MCF 10A (cell line): ENCODE data around the gene GPALPP1. TPM values are rescaled to one million over a fixed set of nuclear protein-coding genes. Genes with fewer than 3 reads are reported as not detected.

Experiments used
- BruUV-seq: library from RNA; stranded (reverse); fragments of 400-500 nt; replicated peaks from 2 replicates; lab custom pipeline; 2021; lab: Mats Ljungman, UMichigan
- CTCF ChIA-PET: fragments of 300-600 bp; sonication (Branson Sonifier 250); formaldehyde crosslinking; extraction: SDS; loops from one replicate; lab custom pipeline; 2021; ENCODE audit warnings: antibody characterized with exemption, inconsistent platforms; lab: Yijun Ruan, JAX
- POLR2A ChIA-PET: fragments of 300-600, 350-650 bp; sonication (Branson Sonifier 250); formaldehyde crosslinking; extraction: SDS; loops from one replicate; lab custom pipeline; 2020; ENCODE audit warnings: antibody characterized with exemption, inconsistent platforms; lab: Yijun Ruan, JAX
- DNase-seq: peaks from one replicate; pipeline ENCODE4 v3.0.0-alpha.2; 2018; ENCODE audit not compliant: unreplicated experiment
- H3K27ac Mint-ChIP-seq: one replicate; pipeline ENCODE4 v1.8.0; 2022; ENCODE audit warnings: mild to moderate bottlenecking, low read depth, mixed read lengths; ENCODE audit not compliant: unreplicated experiment
- H3K27me3 Mint-ChIP-seq: one replicate; pipeline ENCODE4 v1.8.0; 2022; ENCODE audit warnings: mixed read lengths; ENCODE audit not compliant: insufficient read depth, unreplicated experiment
- H3K36me3 Mint-ChIP-seq: one replicate; pipeline ENCODE4 v1.8.0; 2022; ENCODE audit warnings: mild to moderate bottlenecking, moderate library complexity, mixed read lengths; ENCODE audit not compliant: insufficient read depth, unreplicated experiment
- H3K4me1 Mint-ChIP-seq: one replicate; pipeline ENCODE4 v1.8.0; 2022; ENCODE audit warnings: mixed read lengths; ENCODE audit not compliant: insufficient read depth, unreplicated experiment
- H3K4me3 Mint-ChIP-seq: one replicate; pipeline ENCODE4 v1.8.0; 2022; ENCODE audit warnings: mild to moderate bottlenecking, moderate library complexity, mixed read lengths; ENCODE audit not compliant: unreplicated experiment
- H3K9me3 Mint-ChIP-seq: one replicate; pipeline ENCODE4 v1.8.0; 2022; ENCODE audit warnings: mixed read lengths; ENCODE audit not compliant: unreplicated experiment
- intact Hi-C: fragments of 100-400 bp; cut with micrococcal nuclease; formaldehyde crosslinking; loops from 2 replicates; pipeline ENCODE4 v1.14.1; 2022
- total RNA-seq: library from RNA; stranded (reverse); gene quantifications from 2 replicates; pipeline ENCODE4 v1.2.3, GENCODE V29; 2022
- TF ChIP-seq, protein P1 (sequence below): fragments of 200-600 bp; IDR thresholded peaks from one replicate; pipeline ENCODE4 v1.8.0; 2022; ENCODE audit warnings: antibody characterized with exemption, mild to moderate bottlenecking; ENCODE audit not compliant: unreplicated experiment

Gene GPALPP1
- total RNA-seq, 1 experiment from 2014 or later = 21.0 TPM

DNA sequence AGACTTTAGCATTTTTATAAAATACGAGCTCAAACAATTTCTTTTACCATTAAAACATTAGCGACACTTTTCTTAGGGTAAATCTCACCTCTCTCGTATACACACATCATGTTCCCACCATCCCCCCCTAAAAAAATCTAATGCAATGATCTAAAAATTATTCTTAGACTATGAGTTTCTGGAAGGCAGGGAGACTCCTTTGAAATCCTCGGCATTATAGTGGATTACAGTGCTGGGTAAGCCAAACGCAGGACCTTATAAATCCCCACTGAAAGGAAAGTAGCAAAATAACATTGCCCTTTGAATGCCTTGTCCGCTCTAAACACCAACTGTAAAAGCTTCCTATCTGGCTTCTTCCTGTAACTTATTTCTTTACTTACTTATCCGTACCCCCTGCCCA lies 35.1 kb upstream of the GPALPP1 start:
- intact Hi-C loops = no loop called here
- ChIA-PET POLR2A (interaction anchor here (0.5 to 1.0 kb wide), 2 partner anchors 8 to 20 kb away, joined by 3 to 4 read pairs; no protein-coding TSS in a partner anchor), CTCF (interaction anchor here (0.9 to 1.8 kb wide), 2 partner anchors 36 to 471 kb away, joined by 4 to 6 read pairs; no protein-coding TSS in a partner anchor)
- Mint-ChIP-seq H3K4me3 (no peak overlapping the region), H3K4me1 (peaks cover 9% of the 10 kb centered on the region), H3K27ac (no peak overlapping the region), H3K9me3 (no peaks in the 10 kb centered on the region), H3K36me3 (peaks cover 43% of the 10 kb centered on the region), H3K27me3 (no peaks in the 10 kb centered on the region)
- TF ChIP-seq, protein P1, sequence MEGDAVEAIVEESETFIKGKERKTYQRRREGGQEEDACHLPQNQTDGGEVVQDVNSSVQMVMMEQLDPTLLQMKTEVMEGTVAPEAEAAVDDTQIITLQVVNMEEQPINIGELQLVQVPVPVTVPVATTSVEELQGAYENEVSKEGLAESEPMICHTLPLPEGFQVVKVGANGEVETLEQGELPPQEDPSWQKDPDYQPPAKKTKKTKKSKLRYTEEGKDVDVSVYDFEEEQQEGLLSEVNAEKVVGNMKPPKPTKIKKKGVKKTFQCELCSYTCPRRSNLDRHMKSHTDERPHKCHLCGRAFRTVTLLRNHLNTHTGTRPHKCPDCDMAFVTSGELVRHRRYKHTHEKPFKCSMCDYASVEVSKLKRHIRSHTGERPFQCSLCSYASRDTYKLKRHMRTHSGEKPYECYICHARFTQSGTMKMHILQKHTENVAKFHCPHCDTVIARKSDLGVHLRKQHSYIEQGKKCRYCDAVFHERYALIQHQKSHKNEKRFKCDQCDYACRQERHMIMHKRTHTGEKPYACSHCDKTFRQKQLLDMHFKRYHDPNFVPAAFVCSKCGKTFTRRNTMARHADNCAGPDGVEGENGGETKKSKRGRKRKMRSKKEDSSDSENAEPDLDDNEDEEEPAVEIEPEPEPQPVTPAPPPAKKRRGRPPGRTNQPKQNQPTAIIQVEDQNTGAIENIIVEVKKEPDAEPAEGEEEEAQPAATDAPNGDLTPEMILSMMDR = no peak
- no TSS peak for BruUV-seq
- DNase-seq = no peak

DNA sequence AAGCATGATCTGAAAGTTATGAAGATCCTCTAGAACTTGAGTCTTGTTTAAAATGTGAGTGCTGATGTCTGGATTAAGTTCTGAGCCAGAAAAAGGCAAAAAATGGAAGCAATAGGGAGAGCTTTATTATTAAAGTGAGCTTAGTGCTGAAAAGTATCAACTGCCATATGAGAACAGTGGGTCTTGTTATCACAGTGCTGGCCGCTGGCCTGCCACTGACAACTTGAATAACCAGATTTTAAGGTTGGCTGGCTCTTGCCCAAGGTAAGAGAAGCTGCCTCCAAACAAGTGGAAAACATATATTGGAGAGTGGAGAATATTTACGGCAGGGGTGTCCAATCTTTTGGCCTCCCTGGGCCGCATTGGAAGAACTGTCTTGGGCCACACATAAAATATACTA lies 33.9 kb upstream of the GPALPP1 start:
- Mint-ChIP-seq H3K4me1 (peaks cover 9% of the 10 kb centered on the region), H3K27me3 (no peaks in the 10 kb centered on the region), H3K36me3 (peaks cover 44% of the 10 kb centered on the region), H3K9me3 (no peaks in the 10 kb centered on the region), H3K4me3 (no peak overlapping the region), H3K27ac (no peak overlapping the region)
- BruUV-seq = no TSS peak
- no peak for DNase-seq
- CTCF ChIA-PET = interaction anchor here (1.2 to 1.8 kb wide), 2 partner anchors 37 to 472 kb away, joined by 6 to 9 read pairs; no protein-coding TSS in a partner anchor
- intact Hi-C loops = no loop called here
- POLR2A ChIA-PET = no interaction called here
- TF ChIP-seq, protein P1 = no peak

DNA sequence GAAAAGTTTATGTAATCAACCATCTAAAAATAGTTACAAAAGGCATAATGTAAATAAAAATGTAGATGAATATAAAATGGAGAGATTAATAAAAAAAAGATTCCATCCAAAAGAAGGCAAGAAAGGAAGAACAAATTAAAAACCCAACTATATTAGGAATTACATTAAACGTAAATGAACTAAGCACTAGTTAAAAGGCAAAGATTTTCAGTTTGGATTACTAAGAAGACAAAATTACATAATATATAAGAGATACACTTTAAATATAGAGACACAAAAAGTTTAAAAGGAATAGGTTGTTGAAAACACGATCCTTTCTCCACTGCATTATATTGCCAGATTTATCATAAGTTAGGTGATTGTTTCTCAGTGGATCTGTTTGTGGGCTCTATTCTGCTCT lies 27.3 kb upstream of the GPALPP1 start:
- Mint-ChIP-seq H3K36me3 (peaks cover 79% of the 10 kb centered on the region), H3K27me3 (no peaks in the 10 kb centered on the region), H3K9me3 (peaks cover 11% of the 10 kb centered on the region), H3K4me3 (no peak overlapping the region), H3K27ac (no peak overlapping the region), H3K4me1 (no peaks in the 10 kb centered on the region)
- intact Hi-C loops = no loop called here
- no TSS peak for BruUV-seq
- ChIA-PET CTCF (interaction anchor here (1.1 kb wide), 1 partner anchor 44 kb away, joined by 4 read pairs; no protein-coding TSS in a partner anchor), POLR2A (no interaction called here)
- no peak for DNase-seq
- TF ChIP-seq, protein P1 = no peak

- no peak overlapping the region for H3K4me3 Mint-ChIP-seq
- H3K27ac Mint-ChIP-seq = peak overlapping the region; percentile 40
- BruUV-seq = no TSS peak
- no peaks in the 10 kb centered on the region for H3K9me3 Mint-ChIP-seq
- H3K4me1 Mint-ChIP-seq = peaks cover 15% of the 10 kb centered on the region
- H3K27me3 Mint-ChIP-seq = no peaks in the 10 kb centered on the region
- CTCF ChIA-PET = interaction anchor here (0.6 to 4.8 kb wide), 6 partner anchors 49 to 485 kb away, joined by 3 to 50 read pairs (median 5); no protein-coding TSS in a partner anchor
- TF ChIP-seq, protein P1 = no peak
- POLR2A ChIA-PET = interaction anchor here (0.5 to 0.8 kb wide), 6 partner anchors 46 to 1157 kb away, joined by 3 read pairs; no protein-coding TSS in a partner anchor
- peak; percentile 5 for DNase-seq
- peaks cover 48% of the 10 kb centered on the region for H3K36me3 Mint-ChIP-seq
- intact Hi-C loops = no loop called here
These were observed 21.5 kb upstream of the GPALPP1 start for GRCh38 chr13:44967704-44968433.
